Uterus (tissue), 2 donors: Measurements from ENCODE around the gene GRM3.

Experiments
- POLR2A ChIP-seq, 2 donors: fragments of 450-650 bp; IDR thresholded peaks; one replicate each; pipeline ENCODE4 v1.6.1; 2016; ENCODE audit warnings: antibody characterized with exemption in 2 of 2, mild to moderate bottlenecking in 1 of 2, moderate library complexity in 1 of 2
- TF ChIP-seq, protein P1 (sequence below), 4 experiments: fragments of 200-600 bp in 2 of 4; fragments of 450-650 bp in 2 of 4; sonication (generic) in 2 of 4; IDR thresholded peaks; one replicate each; pipeline ENCODE4 v1.5.1; 2016 to 2019; ENCODE audit warnings: antibody characterized with exemption in 4 of 4, mild to moderate bottlenecking in 2 of 4, moderate library complexity in 1 of 4

DNA sequence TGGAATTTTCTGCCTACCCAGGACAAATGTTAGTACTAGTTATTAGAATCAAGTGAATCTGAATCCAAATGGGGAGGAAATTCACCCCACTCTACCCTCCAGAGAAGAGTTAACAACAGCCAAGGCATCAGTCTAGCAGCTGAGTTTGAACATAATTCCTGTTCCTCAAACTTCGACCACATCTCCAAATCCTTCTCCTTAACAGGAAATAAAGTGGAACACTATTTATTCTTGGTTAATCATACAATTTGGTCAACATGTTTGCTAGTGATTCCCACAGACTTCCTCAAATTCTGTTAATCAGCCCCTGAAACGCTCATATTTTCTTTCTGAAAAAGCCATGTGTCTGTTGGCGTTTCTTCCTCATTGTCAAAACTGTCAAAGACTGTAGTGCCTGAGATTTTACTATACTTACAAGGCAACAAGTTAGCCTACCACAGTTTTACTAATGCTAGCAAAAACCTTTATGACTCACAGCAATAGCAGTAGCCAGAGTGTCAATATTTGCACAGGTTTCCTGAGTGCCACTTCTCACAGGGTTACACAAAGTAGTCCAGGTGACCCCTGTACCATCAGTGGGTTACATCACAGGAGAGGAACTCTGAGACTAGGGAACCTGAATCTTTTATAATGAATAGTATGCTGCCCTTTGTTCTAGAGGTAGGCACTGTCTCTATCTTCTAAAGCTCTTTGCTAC is 202.9 kb downstream of the GRM3 start:
- TF ChIP-seq, protein P1, sequence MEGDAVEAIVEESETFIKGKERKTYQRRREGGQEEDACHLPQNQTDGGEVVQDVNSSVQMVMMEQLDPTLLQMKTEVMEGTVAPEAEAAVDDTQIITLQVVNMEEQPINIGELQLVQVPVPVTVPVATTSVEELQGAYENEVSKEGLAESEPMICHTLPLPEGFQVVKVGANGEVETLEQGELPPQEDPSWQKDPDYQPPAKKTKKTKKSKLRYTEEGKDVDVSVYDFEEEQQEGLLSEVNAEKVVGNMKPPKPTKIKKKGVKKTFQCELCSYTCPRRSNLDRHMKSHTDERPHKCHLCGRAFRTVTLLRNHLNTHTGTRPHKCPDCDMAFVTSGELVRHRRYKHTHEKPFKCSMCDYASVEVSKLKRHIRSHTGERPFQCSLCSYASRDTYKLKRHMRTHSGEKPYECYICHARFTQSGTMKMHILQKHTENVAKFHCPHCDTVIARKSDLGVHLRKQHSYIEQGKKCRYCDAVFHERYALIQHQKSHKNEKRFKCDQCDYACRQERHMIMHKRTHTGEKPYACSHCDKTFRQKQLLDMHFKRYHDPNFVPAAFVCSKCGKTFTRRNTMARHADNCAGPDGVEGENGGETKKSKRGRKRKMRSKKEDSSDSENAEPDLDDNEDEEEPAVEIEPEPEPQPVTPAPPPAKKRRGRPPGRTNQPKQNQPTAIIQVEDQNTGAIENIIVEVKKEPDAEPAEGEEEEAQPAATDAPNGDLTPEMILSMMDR (IDR thresholded peaks at IDR 0.05): no peak
- TF ChIP-seq POLR2A (IDR thresholded peaks at IDR 0.05): no peak
